Measurements from ENCODE around the gene RAVER1. TPM values are rescaled to one million over a fixed set of nuclear protein-coding genes. Genes with fewer than 3 reads are reported as not detected.
"Not testable (repeated sequence)": the region's sequence is repeated elsewhere in the genome, so short reads cannot be mapped to it uniquely, and the experiment has no call there.

RAVER1 gene
- total RNA-seq (2014; rRNA removed; shearing (Covaris generic); ENCODE audit: low replicate concordance): 13.2 and 19.6 TPM in 2 replicates

GRCh38 chr19:10332965-10333757 lies at the start of gene RAVER1:
Gene RAVER1 (minus strand): TSS chr19:10333529. CDS start chr19:10333507, 22 bp downstream.
- H3K4me1 ChIP-seq (ENCODE audit: low read length): peaks cover 34% of the 10 kb centered on the region

DNA sequence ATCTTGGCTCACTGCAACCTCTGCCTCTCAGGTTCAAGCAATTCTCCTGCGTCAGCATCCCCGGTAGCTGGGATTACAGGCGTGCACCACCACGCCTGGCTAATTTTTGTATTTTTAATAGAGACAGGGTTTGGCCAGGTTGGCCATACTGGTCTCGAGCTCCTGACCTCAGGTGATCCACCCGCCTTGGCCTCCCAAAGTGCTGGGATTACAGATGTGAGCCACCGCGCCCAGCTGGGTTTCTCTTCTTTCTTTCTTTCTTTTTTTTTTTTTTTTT lies 49.8 kb upstream of the RAVER1 start:
- not testable (repeated sequence) for H3K9me2 ChIP-seq (replicated peaks; ENCODE audit: insufficient read depth, low read length); H3K4me3 ChIP-seq (ENCODE audit: low read length); H3K27ac ChIP-seq (ENCODE audit: low read length); H3K27me3 ChIP-seq (ENCODE audit: low read length); H3K9ac ChIP-seq (ENCODE audit: low read length); DNase-seq; H2AFZ ChIP-seq (ENCODE audit: low read length); H3K36me3 ChIP-seq (ENCODE audit: insufficient read depth, low read length); H3K9me3 ChIP-seq (ENCODE audit: low read length); H4K20me1 ChIP-seq (ENCODE audit: insufficient read depth, low read depth, low read length); H3K4me2 ChIP-seq (ENCODE audit: low read depth, low read length, poor library complexity, severe bottlenecking)
- Histone ChIP-seq H3K79me2 (ENCODE audit: low read length) (peaks cover 14% of the 10 kb centered on the region), H3K4me1 (ENCODE audit: low read length) (peaks cover 12% of the 10 kb centered on the region)

More at GRCh38 chr19:10332965-10333757, at the start of gene RAVER1:
- no peaks in the 10 kb centered on the region; the same call in 1 of the 2 replicates for H4K20me1 ChIP-seq (ENCODE audit: insufficient read depth, low read depth, low read length)
- no peaks in the 10 kb centered on the region for H3K27me3 ChIP-seq (ENCODE audit: low read length)
- H3K9me3 ChIP-seq (ENCODE audit: low read length): no peaks in the 10 kb centered on the region
- peak; percentile 99 for DNase-seq
- no peak within 1 kb of the TSS; the same call in 1 of the 2 replicates for H2AFZ ChIP-seq (ENCODE audit: low read length)
- peaks cover 6% of the 10 kb centered on the region for H3K36me3 ChIP-seq (ENCODE audit: insufficient read depth, low read length)
- H3K4me2 ChIP-seq (ENCODE audit: low read depth, low read length, poor library complexity, severe bottlenecking): peak within 1 kb of the TSS; percentile 91
- H3K4me3 ChIP-seq (ENCODE audit: low read length): peak within 1 kb of the TSS; percentile 76
- H3K9me2 ChIP-seq (replicated peaks; ENCODE audit: insufficient read depth, low read length): no peaks in the 10 kb centered on the region
- H3K9ac ChIP-seq (ENCODE audit: low read length): peak within 1 kb of the TSS; percentile 98
- peak within 1 kb of the TSS; percentile 91 for H3K27ac ChIP-seq (ENCODE audit: low read length)
- peaks cover 36% of the 10 kb centered on the region for H3K79me2 ChIP-seq (ENCODE audit: low read length)

DNA sequence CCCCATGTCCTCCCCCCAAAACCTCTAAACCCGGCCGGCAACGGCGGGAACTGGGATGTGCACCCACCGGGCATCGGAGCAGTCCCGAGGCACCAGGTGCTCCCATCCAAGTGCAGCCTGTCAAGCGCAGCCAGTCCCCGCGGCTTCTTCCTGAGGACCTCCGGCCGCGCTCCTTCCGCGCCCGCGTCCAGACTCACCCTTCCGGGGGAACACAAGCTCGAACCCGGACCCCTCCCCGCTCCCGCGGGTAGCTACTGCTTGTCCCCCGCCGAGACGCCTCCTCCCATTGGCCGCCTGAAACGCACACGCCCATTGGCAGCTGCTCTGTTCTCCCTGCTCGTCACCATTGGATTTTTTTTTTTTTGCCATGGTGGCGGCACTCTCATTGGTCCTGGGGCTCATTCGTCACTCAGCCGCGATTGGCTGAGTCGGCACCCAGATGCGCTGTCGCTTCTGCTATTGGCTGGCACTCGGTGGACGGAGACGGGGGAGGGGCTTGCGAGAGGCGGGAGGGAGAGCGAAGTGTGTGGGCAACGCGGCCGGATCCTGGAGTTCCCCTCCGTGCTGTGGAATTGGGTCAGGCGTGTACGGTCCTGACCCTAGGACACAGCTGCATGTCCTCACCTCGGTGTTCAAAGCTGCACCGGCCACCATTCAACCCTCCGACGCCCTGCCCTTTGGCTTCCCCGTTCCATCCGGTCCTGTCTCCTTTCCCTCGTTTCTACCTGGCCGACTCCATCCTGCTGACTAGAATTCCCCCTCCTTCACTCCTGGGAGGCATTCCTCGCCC lies 47.2 kb upstream of the RAVER1 start, which contains the start of gene TYK2:
TSS of gene TYK2 (minus strand) at position 260 of the 790 bp plus-strand sequence. CDS start 2,166 bp downstream, outside the sequence.
- Histone ChIP-seq H2AFZ (ENCODE audit: low read length) (peak within 1 kb of the TSS; percentile 93), H3K4me2 (ENCODE audit: low read depth, low read length, poor library complexity, severe bottlenecking) (peak within 1 kb of the TSS; percentile 98), H4K20me1 (ENCODE audit: insufficient read depth, low read depth, low read length) (no peaks in the 10 kb centered on the region), H3K9ac (ENCODE audit: low read length) (peak within 1 kb of the TSS; percentile 95), H3K4me1 (ENCODE audit: low read length) (peaks cover 12% of the 10 kb centered on the region), H3K27ac (ENCODE audit: low read length) (peak within 1 kb of the TSS; percentile 41; the same call in 1 of the 2 replicates), H3K79me2 (ENCODE audit: low read length) (peaks cover 15% of the 10 kb centered on the region), H3K36me3 (ENCODE audit: insufficient read depth, low read length) (peaks cover 8% of the 10 kb centered on the region), H3K27me3 (ENCODE audit: low read length) (no peaks in the 10 kb centered on the region), H3K4me3 (ENCODE audit: low read length) (peak within 1 kb of the TSS; percentile 94), H3K9me3 (ENCODE audit: low read length) (no peaks in the 10 kb centered on the region), H3K9me2 (replicated peaks; ENCODE audit: insufficient read depth, low read length) (no peaks in the 10 kb centered on the region)
- DNase-seq: peak; percentile 99

- no peaks in the 10 kb centered on the region for H4K20me1 ChIP-seq (ENCODE audit: insufficient read depth, low read depth, low read length)
- peak overlapping the region; percentile 41; the same call in 1 of the 2 replicates for H3K27ac ChIP-seq (ENCODE audit: low read length)
- peaks cover 12% of the 10 kb centered on the region for H3K4me1 ChIP-seq (ENCODE audit: low read length)
- H2AFZ ChIP-seq (ENCODE audit: low read length): peak overlapping the region; percentile 93
- H3K9ac ChIP-seq (ENCODE audit: low read length): peak overlapping the region; percentile 95
- peak; percentile 63 for DNase-seq
- peaks cover 8% of the 10 kb centered on the region for H3K36me3 ChIP-seq (ENCODE audit: insufficient read depth, low read length)
- H3K4me3 ChIP-seq (ENCODE audit: low read length): peak overlapping the region; percentile 94
- no peaks in the 10 kb centered on the region for H3K9me3 ChIP-seq (ENCODE audit: low read length)
- peaks cover 15% of the 10 kb centered on the region for H3K79me2 ChIP-seq (ENCODE audit: low read length)
- no peaks in the 10 kb centered on the region for H3K9me2 ChIP-seq (replicated peaks; ENCODE audit: insufficient read depth, low read length)
- peak overlapping the region; percentile 98 for H3K4me2 ChIP-seq (ENCODE audit: low read depth, low read length, poor library complexity, severe bottlenecking)
- no peaks in the 10 kb centered on the region for H3K27me3 ChIP-seq (ENCODE audit: low read length)
Observed at GRCh38 chr19:10379880-10380312, 46.6 kb upstream of the RAVER1 start.

- no peak for DNase-seq
- H3K4me3 ChIP-seq (ENCODE audit: low read length): no peak overlapping the region
- H3K9me3 ChIP-seq (ENCODE audit: low read length): no peaks in the 10 kb centered on the region
- H3K9ac ChIP-seq (ENCODE audit: low read length): no peak overlapping the region
- no peaks in the 10 kb centered on the region for H3K9me2 ChIP-seq (replicated peaks; ENCODE audit: insufficient read depth, low read length)
- H2AFZ ChIP-seq (ENCODE audit: low read length): no peak overlapping the region
- no peak overlapping the region for H3K4me2 ChIP-seq (ENCODE audit: low read depth, low read length, poor library complexity, severe bottlenecking)
- H3K79me2 ChIP-seq (ENCODE audit: low read length): peaks cover 15% of the 10 kb centered on the region
- peaks cover 8% of the 10 kb centered on the region for H3K36me3 ChIP-seq (ENCODE audit: insufficient read depth, low read length)
- H3K4me1 ChIP-seq (ENCODE audit: low read length): peaks cover 15% of the 10 kb centered on the region
- H4K20me1 ChIP-seq (ENCODE audit: insufficient read depth, low read depth, low read length): no peaks in the 10 kb centered on the region
- no peaks in the 10 kb centered on the region for H3K27me3 ChIP-seq (ENCODE audit: low read length)
- no peak overlapping the region for H3K27ac ChIP-seq (ENCODE audit: low read length)
Observed at GRCh38 chr19:10378124-10378523, 44.8 kb upstream of the RAVER1 start.

GRCh38 chr19:10377140-10377640 lies 43.9 kb upstream of the RAVER1 start:
- H3K9me2 ChIP-seq (replicated peaks; ENCODE audit: insufficient read depth, low read length); H3K4me2 ChIP-seq (ENCODE audit: low read depth, low read length, poor library complexity, severe bottlenecking); DNase-seq; H3K36me3 ChIP-seq (ENCODE audit: insufficient read depth, low read length); H2AFZ ChIP-seq (ENCODE audit: low read length); H3K9me3 ChIP-seq (ENCODE audit: low read length); H3K9ac ChIP-seq (ENCODE audit: low read length); H3K27me3 ChIP-seq (ENCODE audit: low read length); H3K27ac ChIP-seq (ENCODE audit: low read length); H3K4me3 ChIP-seq (ENCODE audit: low read length); H4K20me1 ChIP-seq (ENCODE audit: insufficient read depth, low read depth, low read length): not testable (repeated sequence)
- peaks cover 15% of the 10 kb centered on the region for H3K4me1 ChIP-seq (ENCODE audit: low read length)
- peaks cover 15% of the 10 kb centered on the region for H3K79me2 ChIP-seq (ENCODE audit: low read length)

DNA sequence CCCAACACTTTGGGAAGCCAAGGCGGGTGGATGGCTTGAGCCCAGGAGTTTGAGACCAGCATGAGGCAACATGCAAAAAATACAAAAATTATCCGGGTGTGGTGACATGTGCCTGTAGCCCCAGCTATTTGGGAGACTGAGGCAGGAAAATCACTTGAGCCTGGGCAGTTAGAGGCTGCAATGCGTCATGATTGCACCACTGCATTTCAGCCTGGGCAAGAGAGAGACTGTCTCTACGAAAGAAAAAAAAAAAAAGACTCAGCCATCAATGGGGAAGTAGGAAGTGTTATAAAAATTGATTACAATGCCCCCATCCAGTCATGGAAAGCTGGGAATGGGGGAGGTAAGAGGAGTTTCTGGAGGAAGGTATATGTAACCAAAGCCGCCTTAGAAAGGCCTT lies 41.6 kb upstream of the RAVER1 start:
- Histone ChIP-seq H3K9me2 (replicated peaks; ENCODE audit: insufficient read depth, low read length) (no peaks in the 10 kb centered on the region), H3K9ac (ENCODE audit: low read length) (no peak overlapping the region), H3K79me2 (ENCODE audit: low read length) (peaks cover 12% of the 10 kb centered on the region), H3K36me3 (ENCODE audit: insufficient read depth, low read length) (peaks cover 8% of the 10 kb centered on the region), H3K4me3 (ENCODE audit: low read length) (no peak overlapping the region), H3K4me1 (ENCODE audit: low read length) (peaks cover 8% of the 10 kb centered on the region), H3K4me2 (ENCODE audit: low read depth, low read length, poor library complexity, severe bottlenecking) (no peak overlapping the region), H2AFZ (ENCODE audit: low read length) (no peak overlapping the region), H3K27ac (ENCODE audit: low read length) (no peak overlapping the region), H4K20me1 (ENCODE audit: insufficient read depth, low read depth, low read length) (no peaks in the 10 kb centered on the region), H3K27me3 (ENCODE audit: low read length) (no peaks in the 10 kb centered on the region), H3K9me3 (ENCODE audit: low read length) (no peaks in the 10 kb centered on the region)
- DNase-seq: no peak

GRCh38 chr19:10372690-10373089 lies 39.4 kb upstream of the RAVER1 start:
- Histone ChIP-seq H4K20me1 (ENCODE audit: insufficient read depth, low read depth, low read length) (no peaks in the 10 kb centered on the region), H3K4me2 (ENCODE audit: low read depth, low read length, poor library complexity, severe bottlenecking) (no peak overlapping the region), H3K27ac (ENCODE audit: low read length) (no peak overlapping the region)

More at GRCh38 chr19:10372690-10373089, 39.4 kb upstream of the RAVER1 start:
- Histone ChIP-seq H3K9me2 (replicated peaks; ENCODE audit: insufficient read depth, low read length) (no peaks in the 10 kb centered on the region), H2AFZ (ENCODE audit: low read length) (no peak overlapping the region), H3K79me2 (ENCODE audit: low read length) (no peaks in the 10 kb centered on the region), H3K27me3 (ENCODE audit: low read length) (no peaks in the 10 kb centered on the region), H3K4me1 (ENCODE audit: low read length) (peaks cover 3% of the 10 kb centered on the region; the same call in 1 of the 2 replicates), H3K4me3 (ENCODE audit: low read length) (no peak overlapping the region), H3K9me3 (ENCODE audit: low read length) (no peaks in the 10 kb centered on the region), H3K36me3 (ENCODE audit: insufficient read depth, low read length) (peaks cover 13% of the 10 kb centered on the region), H3K9ac (ENCODE audit: low read length) (no peak overlapping the region)
- no peak for DNase-seq
